GM12878 (cell line): ENCODE measurements around the gene DLG2. TPM values are rescaled to one million over a fixed set of nuclear protein-coding genes. Genes with fewer than 3 reads are reported as not detected.

Source experiments
- ATAC-seq: fragments of 200-7000 bp; cut with Tn5 transposase; 3 replicates; pipeline ENCODE4 v1.9.1; 2020; ENCODE audit warnings: mild to moderate bottlenecking, moderate library complexity
- BruUV-seq: library from RNA; stranded (reverse); fragments of 400-500 nt; replicated peaks from 2 replicates; lab custom pipeline; 2021; lab: Mats Ljungman, UMichigan
- CTCF ChIA-PET: fragments of 300-600 bp; sonication (Branson Sonifier 250); formaldehyde crosslinking; extraction: SDS; loops from one replicate; lab custom pipeline; 2021; ENCODE audit warnings: inconsistent platforms; lab: Yijun Ruan, JAX
- POLR2A ChIA-PET: fragments of 350-600 bp; formaldehyde crosslinking; extraction: SDS; loops from one replicate; lab custom pipeline; 2021; ENCODE audit warnings: inconsistent platforms; lab: Charles Lee
- RAD21 ChIA-PET: fragments of 300-600 bp; sonication (Branson Sonifier 250); formaldehyde crosslinking; loops from one replicate; lab custom pipeline; 2023; ENCODE audit warnings: antibody characterized with exemption; ENCODE audit not compliant: unreplicated experiment; lab: Charles Lee
- SMC1A ChIA-PET: fragments of 300-600 bp; sonication (Branson Sonifier 250); formaldehyde crosslinking; loops from one replicate; lab custom pipeline; 2023; ENCODE audit not compliant: unreplicated experiment, uncharacterized antibody; lab: Charles Lee
- DNase-seq: peaks from one replicate; pipeline ENCODE4 v3.0.0-alpha.2; 2011; ENCODE audit warnings: low read depth, low spot score
- FAIRE-seq: peaks from 3 replicates; lab custom pipeline; 2011; peaks lifted over from hg19 to GRCh38; lab: Jason Lieb, UNC
- H2AFZ ChIP-seq: 2 replicates; pipeline ENCODE4 v1.6.0; 2011; ENCODE audit warnings: low read depth, low read length, control low read depth; ENCODE audit not compliant: control insufficient read depth
- H3K27ac ChIP-seq: 2 replicates; pipeline ENCODE4 v1.5.1; 2011; ENCODE audit warnings: control low read depth; ENCODE audit not compliant: control insufficient read depth, insufficient read depth
- H3K27me3 ChIP-seq, 2 experiments: replicated peaks in 1 of 2; 2 replicates each; pipeline versions ENCODE4 v1.6.0 to v1.6.1; 2011; ENCODE audit warnings: low read length in 1 of 2; ENCODE audit not compliant: control insufficient read depth in 2 of 2, insufficient read depth in 2 of 2
- H3K36me3 ChIP-seq, 2 experiments: 2 replicates each; pipeline ENCODE4 v1.5.1; 2011; ENCODE audit warnings: low read length in 1 of 2; ENCODE audit not compliant: control insufficient read depth in 2 of 2, insufficient read depth in 2 of 2
- H3K4me1 ChIP-seq: 2 replicates; pipeline ENCODE4 v1.6.1; 2011; ENCODE audit warnings: mild to moderate bottlenecking, low read length, moderate library complexity, mixed read lengths; ENCODE audit not compliant: control insufficient read depth, insufficient read depth
- H3K4me2 ChIP-seq: 2 replicates; pipeline ENCODE4 v1.6.0; 2011; ENCODE audit warnings: control low read depth; ENCODE audit not compliant: control insufficient read depth, insufficient read depth
- H3K4me3 ChIP-seq: fragments of 200-600 bp; sonication (generic); 2 replicates; pipeline ENCODE4 v1.5.1; 2016
- H3K79me2 ChIP-seq: 2 replicates; pipeline ENCODE4 v1.6.0; 2011; ENCODE audit warnings: low read length; ENCODE audit not compliant: control insufficient read depth, insufficient read depth
- H3K9ac ChIP-seq: 2 replicates; pipeline ENCODE4 v1.8.0; 2011; ENCODE audit warnings: low read length, control low read depth, mixed read lengths; ENCODE audit not compliant: control insufficient read depth, insufficient read depth
- H3K9me3 ChIP-seq: replicated peaks from 3 replicates; pipeline ENCODE4 v1.5.1; 2011; ENCODE audit warnings: mild to moderate bottlenecking, low read length; ENCODE audit not compliant: control insufficient read depth, insufficient read depth
- H4K20me1 ChIP-seq: 2 replicates; pipeline ENCODE4 v1.6.0; 2011; ENCODE audit not compliant: control insufficient read depth, insufficient read depth
- ATF3 ChIP-seq: IDR thresholded peaks from 2 replicates; pipeline ENCODE4 v1.6.1; 2011; ENCODE audit warnings: low read depth, mild to moderate bottlenecking, low read length, moderate library complexity, borderline replicate concordance; ENCODE audit errors: extremely low read depth
- ATF7 ChIP-seq: fragments of 450-650 bp; IDR thresholded peaks from 2 replicates; pipeline ENCODE4 v1.6.1; 2016; ENCODE audit warnings: low read depth, mild to moderate bottlenecking
- BCL3 ChIP-seq: IDR thresholded peaks from 2 replicates; pipeline ENCODE4 v1.6.1; 2011; ENCODE audit warnings: borderline replicate concordance, low read depth, mild to moderate bottlenecking, moderate library complexity, low read length; ENCODE audit not compliant: insufficient read depth, poor library complexity, severe bottlenecking
- EP300 ChIP-seq, 2 experiments: fragments of 150-350 bp in 1 of 2; IDR thresholded peaks; 2 replicates each; pipeline ENCODE4 v1.6.1; 2011 to 2012; ENCODE audit warnings: low read depth in 2 of 2, low read length in 2 of 2, borderline replicate concordance in 1 of 2, improper control_type of control experiment in 1 of 2, inconsistent platforms in 1 of 2; ENCODE audit not compliant: control insufficient read depth in 1 of 2
- FOXM1 ChIP-seq: IDR thresholded peaks from 2 replicates; pipeline ENCODE4 v1.6.1; 2012; ENCODE audit warnings: low read depth, mild to moderate bottlenecking, inconsistent platforms, low read length, moderate library complexity
- GABPA ChIP-seq: IDR thresholded peaks from 2 replicates; pipeline ENCODE4 v1.6.1; 2014; ENCODE audit warnings: antibody characterized with exemption, low read depth, mild to moderate bottlenecking, inconsistent platforms
- HDAC6 ChIP-seq: fragments of 200-600 bp; sonication (generic); IDR thresholded peaks from one replicate; pipeline ENCODE4 v1.8.0; 2017; ENCODE audit warnings: antibody characterized with exemption; ENCODE audit not compliant: unreplicated experiment
- MYC ChIP-seq: IDR thresholded peaks from 2 replicates; pipeline ENCODE4 v1.6.1; 2011; ENCODE audit warnings: mild to moderate bottlenecking, low read length, moderate library complexity, inconsistent platforms; ENCODE audit not compliant: insufficient read depth, insufficient replicate concordance, insufficient read length, severe bottlenecking
- SIN3A ChIP-seq: IDR thresholded peaks from 2 replicates; pipeline ENCODE4 v1.6.1; 2012; ENCODE audit warnings: low read depth, low read length, improper control_type of control experiment
- SMAD1 ChIP-seq: fragments of 450-650 bp; IDR thresholded peaks from 2 replicates; pipeline ENCODE4 v1.6.1; 2018; ENCODE audit warnings: mild to moderate bottlenecking, low read depth; ENCODE audit not compliant: partially characterized antibody
- SMAD5 ChIP-seq: IDR thresholded peaks from 2 replicates; pipeline ENCODE4 v1.6.1; 2016; ENCODE audit warnings: antibody characterized with exemption, low read depth
- SP1 ChIP-seq: IDR thresholded peaks from one replicate; pipeline ENCODE4 v1.6.1; 2011; ENCODE audit warnings: low read depth, low read length
- SPI1 ChIP-seq: IDR thresholded peaks from 2 replicates; pipeline ENCODE4 v1.6.1; 2011; ENCODE audit warnings: low read depth, mild to moderate bottlenecking, low read length, moderate library complexity, borderline replicate concordance; ENCODE audit not compliant: insufficient read depth
- SREBF1 ChIP-seq: IDR thresholded peaks from 2 replicates; pipeline ENCODE4 v1.6.1; 2012; ENCODE audit warnings: mild to moderate bottlenecking, low read length
- STAT1 ChIP-seq: fragments of 450-650 bp; conservative IDR thresholded peaks from 2 replicates; pipeline ENCODE4 v1.6.1; 2014; ENCODE audit warnings: antibody characterized with exemption, mild to moderate bottlenecking
- TARDBP ChIP-seq: IDR thresholded peaks from 2 replicates; pipeline ENCODE4 v1.6.1; 2016; ENCODE audit warnings: borderline replicate concordance
- ZNF274 ChIP-seq: IDR thresholded peaks from one replicate; pipeline ENCODE4 v1.8.0; 2011; ENCODE audit not compliant: insufficient read length, insufficient read depth
- ZNF592 ChIP-seq: fragments of 450-650 bp; IDR thresholded peaks from 2 replicates; pipeline ENCODE4 v1.6.1; 2017; ENCODE audit warnings: mild to moderate bottlenecking, moderate library complexity
- WGBS: methylation state at CpG from one replicate; pipeline ENCODE4 v1.1.6; 2016; ENCODE audit warnings: low lambda C conversion rate; ENCODE audit not compliant: insufficient replicate concordance, insufficient coverage; ENCODE audit errors: missing lambda C conversion rate; 5-methylcytosine and 5-hydroxymethylcytosine counted together
- in situ Hi-C: fragments of 300-500 bp; cut with MboI; formaldehyde crosslinking; loops from 9 replicates; pipeline ENCODE4 v1.14.3; 2018; ENCODE audit warnings: mixed read lengths
- intact Hi-C: fragments of 100-400 bp; cut with micrococcal nuclease; formaldehyde crosslinking; loops from one replicate; pipeline ENCODE4 v1.14.2; 2022; ENCODE audit not compliant: unreplicated experiment
- polyA plus RNA-seq, 11 experiments: library from polyadenylated mRNA; depleted of rRNA in 4 of 11; unstranded in 6 of 11; stranded (reverse) in 5 of 11; fragments of >200 nt; fragmentation: Nextera tagmentation in 4 of 11; fragmentation: Illumina TruSeq in 1 of 11; extraction: Ambion mirVana in 4 of 11; extraction: Trizol in 1 of 11; gene quantifications; 1 replicate in 1 of 11; 2 replicates in 10 of 11; pipeline versions ENCODE4 v1.2.1 to v1.2.3, GENCODE V29; 2011 to 2016; ENCODE audit warnings: inconsistent platforms in 2 of 11, missing spikeins in 2 of 11, low read depth in 1 of 11
- total RNA-seq, 4 experiments: library from RNA; depleted of rRNA in 3 of 4; stranded (reverse); fragments of >200 nt in 3 of 4; fragmentation: Illumina TruSeq in 1 of 4; extraction: Trizol in 1 of 4; gene quantifications; 2 replicates each; pipeline versions ENCODE4 v1.2.1 to v1.2.3, GENCODE V29; 2013 to 2021

DLG2 gene
- total and polyA plus RNA-seq, 10 of the 15 experiments (the other 5 are each of a cell fraction or from before 2014, with no cell fraction given), result 0.09 to 0.98 (median 0.35) TPM

- no peak for TF ChIP-seq ZNF274
These were observed 1934.5 kb downstream of the DLG2 start (continued) for GRCh38 chr11:83692675-83693074.

GRCh38 chr11:83691451-83691950 is 1935.6 kb downstream of the DLG2 start:
- Histone ChIP-seq H3K4me3 (no peak overlapping the region), H3K36me3 (no peaks in the 10 kb centered on the region), H3K9ac (no peak overlapping the region), H3K4me1 (no peaks in the 10 kb centered on the region), H3K27me3 (0 out of 4 replicates have a peak, but pooled peaks cover 0 to 2% of the 10 kb centered on the region in 2 experiments), H3K4me2 (no peak overlapping the region), H3K27ac (no peak overlapping the region), H4K20me1 (no peaks in the 10 kb centered on the region), H3K9me3 (no peaks in the 10 kb centered on the region), H3K79me2 (no peaks in the 10 kb centered on the region), H2AFZ (no peak overlapping the region)
- DNase-seq, result no peak
- ChIA-PET CTCF (no interaction called here), POLR2A (no interaction called here), SMC1A (no interaction called here), RAD21 (interaction anchor here (1.2 kb wide), 1 partner anchor 399 kb away, joined by 3 read pairs; no protein-coding TSS in a partner anchor)
- no peak for FAIRE-seq
- ATAC-seq, result no peak
- no TSS peak for BruUV-seq
- in situ Hi-C loops, result no loop called here
- intact Hi-C loops, result no loop called here
- 63% methylated on average over 9 of the region's 9 CpGs for WGBS
- no peak for TF ChIP-seq BCL3
- TF ChIP-seq SP1, result no peak
- no peak for TF ChIP-seq ATF3
- TF ChIP-seq GABPA, result no peak
- TF ChIP-seq SREBF1, result no peak
- TF ChIP-seq SIN3A, result no peak
- TF ChIP-seq SMAD5, result no peak
- no peak for TF ChIP-seq ZNF592
- TF ChIP-seq HDAC6, result no peak
- no peak for TF ChIP-seq TARDBP
- no peak for TF ChIP-seq STAT1
- TF ChIP-seq ATF7, result no peak
- TF ChIP-seq FOXM1, result no peak
- TF ChIP-seq MYC, result no peak
- no peak for TF ChIP-seq SPI1
- TF ChIP-seq SMAD1, result no peak
- TF ChIP-seq EP300 (IDR thresholded peaks at IDR 0.05; ENCODE audit: borderline replicate concordance in 1 of 2, control insufficient read depth in 1 of 2, low read depth in 2 of 2, low read length in 2 of 2), result no peak
